KMS-11 (cell line): ENCODE measurements around the gene FAM209B.
"Not testable (repeated sequence)": the region's sequence is repeated elsewhere in the genome, so short reads cannot be mapped to it uniquely, and the experiment has no call there.

Experiments used
- H2AFZ ChIP-seq: fragments of 200-600 bp; sonication (generic); 2 replicates; pipeline ENCODE4 v1.6.1; 2016; ENCODE audit warnings: antibody characterized with exemption, mixed run types, low read depth
- H3K27ac ChIP-seq: fragments of 200-600 bp; sonication (generic); 2 replicates; pipeline ENCODE4 v1.6.1; 2016; ENCODE audit warnings: mild to moderate bottlenecking, mixed run types
- H3K27me3 ChIP-seq: fragments of 200-600 bp; sonication (generic); 2 replicates; pipeline ENCODE4 v1.6.1; 2017; ENCODE audit warnings: mild to moderate bottlenecking, low read depth, mixed run types, moderate library complexity; ENCODE audit not compliant: insufficient read depth
- H3K36me3 ChIP-seq: fragments of 200-600 bp; sonication (generic); 2 replicates; pipeline ENCODE4 v1.6.1; 2017; ENCODE audit warnings: mild to moderate bottlenecking, mixed run types; ENCODE audit not compliant: insufficient read depth
- H3K4me1 ChIP-seq: fragments of 200-600 bp; sonication (generic); 2 replicates; pipeline ENCODE4 v1.6.1; 2016; ENCODE audit warnings: mild to moderate bottlenecking, low read depth, mixed run types; ENCODE audit not compliant: poor library complexity, severe bottlenecking
- H3K4me2 ChIP-seq: fragments of 200-600 bp; sonication (generic); 2 replicates; pipeline ENCODE4 v1.7.0; 2016; ENCODE audit warnings: mild to moderate bottlenecking, mixed run types
- H3K4me3 ChIP-seq: fragments of 200-600 bp; sonication (generic); IDR thresholded peaks from 2 replicates; pipeline ENCODE4 v1.6.1; 2017; ENCODE audit warnings: low read depth, low read length, mixed read lengths; ENCODE audit not compliant: insufficient read depth
- H3K79me2 ChIP-seq: fragments of 200-600 bp; sonication (generic); 2 replicates; pipeline ENCODE4 v1.6.1; 2016; ENCODE audit warnings: low read depth, mixed run types; ENCODE audit not compliant: insufficient read depth
- H3K9ac ChIP-seq: fragments of 200-600 bp; sonication (generic); 2 replicates; pipeline ENCODE4 v1.6.1; 2016; ENCODE audit warnings: mild to moderate bottlenecking, mixed run types
- H4K20me1 ChIP-seq: fragments of 200-600 bp; sonication (generic); 2 replicates; pipeline ENCODE4 v1.6.1; 2016; ENCODE audit warnings: mild to moderate bottlenecking, mixed run types; ENCODE audit not compliant: insufficient read depth
- TF ChIP-seq, protein P1 (sequence below): fragments of 200-600 bp; sonication (generic); conservative IDR thresholded peaks from 2 replicates; pipeline ENCODE4 v1.6.1; 2017; ENCODE audit warnings: low read depth, mild to moderate bottlenecking, antibody characterized with exemption, low read length, moderate library complexity, mixed read lengths

FAM209B gene

DNA sequence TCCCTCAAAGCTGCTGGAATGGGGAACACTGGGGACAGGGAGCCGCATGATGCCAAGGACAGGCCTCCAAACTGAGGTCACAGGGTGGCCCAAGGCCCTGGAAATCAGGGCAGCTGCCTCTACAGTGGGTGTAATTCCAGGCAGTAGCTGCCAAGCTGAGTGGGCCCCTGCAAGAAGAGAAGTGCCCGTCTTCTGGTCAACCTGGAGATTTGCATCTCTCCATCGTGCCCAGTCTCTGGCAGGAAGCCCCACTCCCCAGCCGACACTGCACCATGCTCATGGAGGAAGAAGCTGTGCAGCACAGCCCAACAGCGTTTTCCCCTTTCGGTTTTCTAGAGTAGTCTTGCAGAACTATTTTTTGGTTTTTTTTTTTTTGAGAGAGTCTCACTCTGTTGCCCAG is 10.7 kb upstream of the FAM209B start:
- Histone ChIP-seq H3K4me2 (no peak overlapping the region), H3K27ac (no peak overlapping the region), H4K20me1 (no peaks in the 10 kb centered on the region), H3K36me3 (peaks cover 14% of the 10 kb centered on the region; the same call in 1 of the 2 replicates), H3K79me2 (no peaks in the 10 kb centered on the region), H3K9ac (no peak overlapping the region), H2AFZ (no peak overlapping the region), H3K4me3 (no peak overlapping the region), H3K27me3 (no peaks in the 10 kb centered on the region), H3K4me1 (no peaks in the 10 kb centered on the region)
- TF ChIP-seq, protein P1, sequence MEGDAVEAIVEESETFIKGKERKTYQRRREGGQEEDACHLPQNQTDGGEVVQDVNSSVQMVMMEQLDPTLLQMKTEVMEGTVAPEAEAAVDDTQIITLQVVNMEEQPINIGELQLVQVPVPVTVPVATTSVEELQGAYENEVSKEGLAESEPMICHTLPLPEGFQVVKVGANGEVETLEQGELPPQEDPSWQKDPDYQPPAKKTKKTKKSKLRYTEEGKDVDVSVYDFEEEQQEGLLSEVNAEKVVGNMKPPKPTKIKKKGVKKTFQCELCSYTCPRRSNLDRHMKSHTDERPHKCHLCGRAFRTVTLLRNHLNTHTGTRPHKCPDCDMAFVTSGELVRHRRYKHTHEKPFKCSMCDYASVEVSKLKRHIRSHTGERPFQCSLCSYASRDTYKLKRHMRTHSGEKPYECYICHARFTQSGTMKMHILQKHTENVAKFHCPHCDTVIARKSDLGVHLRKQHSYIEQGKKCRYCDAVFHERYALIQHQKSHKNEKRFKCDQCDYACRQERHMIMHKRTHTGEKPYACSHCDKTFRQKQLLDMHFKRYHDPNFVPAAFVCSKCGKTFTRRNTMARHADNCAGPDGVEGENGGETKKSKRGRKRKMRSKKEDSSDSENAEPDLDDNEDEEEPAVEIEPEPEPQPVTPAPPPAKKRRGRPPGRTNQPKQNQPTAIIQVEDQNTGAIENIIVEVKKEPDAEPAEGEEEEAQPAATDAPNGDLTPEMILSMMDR: no peak

DNA sequence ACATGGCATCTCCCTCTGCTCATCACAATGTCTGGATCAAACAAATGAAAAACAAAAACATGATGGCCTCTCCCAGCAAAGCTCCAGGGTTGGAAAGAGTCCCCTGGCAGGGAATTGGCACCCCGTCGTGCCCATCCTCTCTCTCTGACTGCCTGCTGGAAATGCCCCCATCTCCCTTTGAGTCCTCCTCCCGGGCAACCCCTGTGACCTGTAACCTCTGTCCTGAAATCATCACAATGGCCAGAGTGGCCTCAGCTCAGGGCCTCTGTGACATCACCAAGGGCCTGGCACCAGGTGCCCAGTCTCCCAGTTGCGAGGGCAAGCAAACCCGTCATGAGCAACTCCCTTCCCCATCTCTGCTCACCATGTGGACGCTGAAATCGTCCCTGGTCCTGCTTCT is 8.6 kb upstream of the FAM209B start, which contains the start of gene FAM209A:
TSS of gene FAM209A (plus strand) at position 301 of the 400 bp plus-strand sequence. CDS start at position 366, 65 bp downstream.
- H3K27ac ChIP-seq, H3K4me2 ChIP-seq, H3K36me3 ChIP-seq, H3K4me3 ChIP-seq, H3K4me1 ChIP-seq, H3K79me2 ChIP-seq, H4K20me1 ChIP-seq, H3K9ac ChIP-seq, H3K27me3 ChIP-seq, H2AFZ ChIP-seq: not testable (repeated sequence)

DNA sequence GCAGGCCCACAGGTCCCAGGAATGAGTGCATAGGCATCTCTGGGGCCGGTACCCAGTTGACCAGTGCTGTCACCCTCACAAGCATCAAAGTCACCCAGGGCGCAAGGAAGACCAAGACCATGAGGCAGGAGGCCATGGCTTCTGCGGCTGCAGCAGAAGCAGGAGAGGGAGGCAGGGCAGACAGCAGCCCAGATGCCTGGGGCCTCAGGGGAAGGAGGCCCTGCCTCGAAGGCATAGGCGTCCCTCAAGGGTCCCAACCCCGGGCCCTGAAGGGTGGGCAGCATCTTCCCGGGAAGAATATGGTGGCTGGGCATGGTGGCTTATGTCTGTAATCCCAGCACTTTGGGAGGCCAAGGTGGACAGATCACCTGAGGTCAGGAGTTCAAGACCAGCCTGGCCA is 5.5 kb upstream of the FAM209B start:
- Histone ChIP-seq H3K4me3 (no peak overlapping the region), H4K20me1 (no peaks in the 10 kb centered on the region), H3K4me1 (no peaks in the 10 kb centered on the region), H3K27me3 (no peaks in the 10 kb centered on the region), H3K79me2 (no peaks in the 10 kb centered on the region), H2AFZ (no peak overlapping the region), H3K27ac (no peak overlapping the region), H3K36me3 (no peaks in the 10 kb centered on the region), H3K9ac (no peak overlapping the region), H3K4me2 (no peak overlapping the region)
- TF ChIP-seq, protein P1: no peak

- no peaks in the 10 kb centered on the region for H3K27me3 ChIP-seq
- no peak overlapping the region for H3K9ac ChIP-seq
- H3K4me3 ChIP-seq: no peak overlapping the region
- H4K20me1 ChIP-seq: no peaks in the 10 kb centered on the region
- H3K36me3 ChIP-seq: no peaks in the 10 kb centered on the region
- no peak overlapping the region for H3K4me2 ChIP-seq
- TF ChIP-seq, protein P1: no peak
- no peaks in the 10 kb centered on the region for H3K79me2 ChIP-seq
- no peaks in the 10 kb centered on the region for H3K4me1 ChIP-seq
- no peak overlapping the region for H2AFZ ChIP-seq
- H3K27ac ChIP-seq: no peak overlapping the region
Observed at GRCh38 chr20:56537997-56538396, 5.0 kb downstream of the FAM209B start.

GRCh38 chr20:56540415-56540814 is 7.4 kb downstream of the FAM209B start:
- Histone ChIP-seq H3K4me2 (no peak overlapping the region), H4K20me1 (no peaks in the 10 kb centered on the region)
- TF ChIP-seq, protein P1: no peak

More at GRCh38 chr20:56540415-56540814, 7.4 kb downstream of the FAM209B start:
- Histone ChIP-seq H3K36me3 (no peaks in the 10 kb centered on the region), H3K4me3 (no peak overlapping the region), H3K27ac (no peak overlapping the region), H3K27me3 (no peaks in the 10 kb centered on the region), H3K79me2 (no peaks in the 10 kb centered on the region), H2AFZ (no peak overlapping the region), H3K9ac (no peak overlapping the region), H3K4me1 (no peaks in the 10 kb centered on the region)
